H1 (cell line): ENCODE data around the gene CCDC28A. TPM values are rescaled to one million over a fixed set of nuclear protein-coding genes. Genes with fewer than 3 reads are reported as not detected.

Experiments
- CTCF ChIA-PET: fragments of 300-600 bp; sonication (Branson Sonifier 250); formaldehyde crosslinking; loops from one replicate; lab custom pipeline; 2021; ENCODE audit not compliant: partially characterized antibody; lab: Charles Lee
- POLR2A ChIA-PET: fragments of 300-600 bp; sonication (Branson Sonifier 250); formaldehyde crosslinking; loops from one replicate; lab custom pipeline; 2021; ENCODE audit warnings: inconsistent platforms; ENCODE audit not compliant: partially characterized antibody; lab: Charles Lee
- DNase-seq, 2 experiments: peaks; one replicate each; pipeline versions ENCODE4 v3.0.0 to v3.0.0-alpha.2; 2010 to 2022; ENCODE audit warnings: low spot score in 2 of 2, low read depth in 1 of 2, mixed read lengths in 1 of 2
- FAIRE-seq: peaks from 2 replicates; lab custom pipeline; 2011; peaks lifted over from hg19 to GRCh38; lab: Jason Lieb, UNC
- H2AFZ ChIP-seq: 2 replicates; pipeline ENCODE4 v1.8.1; 2012; ENCODE audit warnings: low read length, inconsistent platforms
- H2AK5ac ChIP-seq: 2 replicates; pipeline ENCODE4 v1.6.1; 2013; ENCODE audit warnings: low read depth, low read length
- H2BK120ac ChIP-seq: replicated peaks from 2 replicates; pipeline ENCODE3; 2013; ENCODE audit warnings: low read depth, low read length, inconsistent platforms
- H2BK12ac ChIP-seq: 2 replicates; pipeline ENCODE4 v1.6.1; 2013; ENCODE audit warnings: low read depth, low read length
- H2BK15ac ChIP-seq: 2 replicates; pipeline ENCODE4 v1.6.1; 2013; ENCODE audit warnings: low read length
- H2BK20ac ChIP-seq: 2 replicates; pipeline ENCODE4 v1.6.1; 2013; ENCODE audit warnings: low read length
- H2BK5ac ChIP-seq: 2 replicates; pipeline ENCODE4 v1.6.1; 2013; ENCODE audit warnings: low read depth, low read length
- H3K14ac ChIP-seq: 2 replicates; pipeline ENCODE4 v1.6.1; 2013; ENCODE audit warnings: inconsistent platforms; ENCODE audit not compliant: insufficient read length
- H3K18ac ChIP-seq: 2 replicates; pipeline ENCODE4 v1.6.1; 2013; ENCODE audit warnings: low read length; ENCODE audit errors: extremely low read depth
- H3K23ac ChIP-seq: 2 replicates; pipeline ENCODE4 v1.6.1; 2013; ENCODE audit warnings: inconsistent platforms; ENCODE audit not compliant: insufficient read length
- H3K23me2 ChIP-seq: 2 replicates; pipeline ENCODE4 v1.6.1; 2013; ENCODE audit warnings: low read depth, low read length
- H3K27ac ChIP-seq: 2 replicates; pipeline ENCODE4 v1.6.1; 2011; ENCODE audit warnings: low read depth, low read length, inconsistent platforms
- H3K27me3 ChIP-seq, 4 experiments: replicated peaks in 1 of 4; 1 replicate in 1 of 4; 2 replicates in 3 of 4; pipeline versions ENCODE4 v1.6.1 to v1.8.1; 2011 to 2013; ENCODE audit warnings: low read length in 3 of 4, mild to moderate bottlenecking in 3 of 4, inconsistent platforms in 2 of 4, mixed read lengths in 2 of 4, moderate library complexity in 1 of 4; ENCODE audit not compliant: control insufficient read depth in 3 of 4, insufficient read depth in 3 of 4; ENCODE audit errors: extremely low read depth in 1 of 4
- H3K36me3 ChIP-seq, 4 experiments: 2 replicates each; pipeline versions ENCODE4 v1.6.1 to v1.8.1; 2011 to 2013; ENCODE audit warnings: mild to moderate bottlenecking in 4 of 4, low read length in 3 of 4, moderate library complexity in 2 of 4, control low read depth in 1 of 4, inconsistent platforms in 1 of 4; ENCODE audit not compliant: insufficient read depth in 4 of 4, control insufficient read depth in 2 of 4
- H3K4ac ChIP-seq: replicated peaks from 2 replicates; pipeline ENCODE3; 2013; ENCODE audit warnings: low read length, low read depth, mixed read lengths, inconsistent platforms; ENCODE audit not compliant: insufficient read length
- H3K4me1 ChIP-seq, 4 experiments: replicated peaks in 1 of 4; 1 replicate in 1 of 4; 2 replicates in 3 of 4; pipeline versions ENCODE4 v1.6.1 to v1.8.1; 2011 to 2013; ENCODE audit warnings: low read length in 3 of 4, inconsistent platforms in 2 of 4, mixed read lengths in 1 of 4; ENCODE audit not compliant: insufficient read depth in 4 of 4, control insufficient read depth in 3 of 4
- H3K4me2 ChIP-seq, 2 experiments: 2 replicates each; pipeline versions ENCODE4 v1.6.1 to v1.8.1; 2011 to 2013; ENCODE audit warnings: low read depth in 2 of 2, low read length in 2 of 2, control low read depth in 1 of 2, inconsistent platforms in 1 of 2, mild to moderate bottlenecking in 1 of 2; ENCODE audit not compliant: insufficient read depth in 1 of 2
- H3K4me3 ChIP-seq, 4 experiments: fragments of 200-600, 300-600 bp in 1 of 4; sonication (generic), shearing (Covaris generic), sonication (Bioruptor Twin) in 1 of 4; 2 replicates each; pipeline versions ENCODE4 v1.5.1 to v1.8.1; 2011 to 2016; ENCODE audit warnings: low read length in 4 of 4, low read depth in 3 of 4, control low read depth in 2 of 4, inconsistent platforms in 2 of 4, mild to moderate bottlenecking in 2 of 4, mixed read lengths in 1 of 4, moderate library complexity in 1 of 4; ENCODE audit not compliant: insufficient read depth in 2 of 4; ENCODE audit errors: extremely low read depth in 1 of 4
- H3K56ac ChIP-seq: replicated peaks from 2 replicates; pipeline ENCODE3; 2013; ENCODE audit warnings: low read depth, mild to moderate bottlenecking, mixed read lengths, low read length, inconsistent platforms; ENCODE audit not compliant: insufficient read length
- H3K79me1 ChIP-seq: 2 replicates; pipeline ENCODE4 v1.6.1; 2013; ENCODE audit warnings: low read depth, low read length, control low read depth
- H3K79me2 ChIP-seq, 2 experiments: 2 replicates each; pipeline versions ENCODE4 v1.6.1 to v1.8.1; 2012 to 2013; ENCODE audit warnings: low read length in 2 of 2, mild to moderate bottlenecking in 2 of 2, inconsistent platforms in 1 of 2; ENCODE audit not compliant: insufficient read depth in 2 of 2, control insufficient read depth in 1 of 2
- H3K9ac ChIP-seq, 4 experiments: replicated peaks in 1 of 4; 1 replicate in 1 of 4; 2 replicates in 3 of 4; pipeline versions ENCODE4 v1.6.1 to v1.8.1; 2011 to 2013; ENCODE audit warnings: low read depth in 3 of 4, low read length in 3 of 4, control low read depth in 2 of 4, mild to moderate bottlenecking in 2 of 4, moderate library complexity in 2 of 4, inconsistent platforms in 1 of 4; ENCODE audit errors: extremely low read depth in 1 of 4
- H3K9me3 ChIP-seq, 2 experiments: 2 replicates each; pipeline versions ENCODE4 v1.6.1 to v1.8.1; 2012 to 2013; ENCODE audit warnings: mild to moderate bottlenecking in 2 of 2, moderate library complexity in 2 of 2, control low read depth in 1 of 2, inconsistent platforms in 1 of 2, low read depth in 1 of 2, low read length in 1 of 2, mixed read lengths in 1 of 2; ENCODE audit not compliant: insufficient read depth in 2 of 2
- H4K20me1 ChIP-seq, 2 experiments: replicated peaks in 1 of 2; 2 replicates each; pipeline versions ENCODE3 to v1.8.1; 2011 to 2013; ENCODE audit warnings: inconsistent platforms in 2 of 2, low read length in 2 of 2, mild to moderate bottlenecking in 1 of 2; ENCODE audit not compliant: insufficient read depth in 2 of 2, control insufficient read depth in 1 of 2
- H4K5ac ChIP-seq: 2 replicates; pipeline ENCODE4 v1.6.1; 2013; ENCODE audit warnings: low read length, low read depth, mixed read lengths, inconsistent platforms; ENCODE audit not compliant: insufficient read length
- H4K8ac ChIP-seq: 2 replicates; pipeline ENCODE4 v1.8.0; 2013; ENCODE audit warnings: mild to moderate bottlenecking, moderate library complexity, low read length, inconsistent platforms; ENCODE audit not compliant: insufficient read depth; ENCODE audit errors: extremely low read depth
- H4K91ac ChIP-seq: replicated peaks from 2 replicates; pipeline ENCODE3; 2013; ENCODE audit warnings: low read length, mixed read lengths, inconsistent platforms; ENCODE audit not compliant: insufficient read length
- BACH1 ChIP-seq: IDR thresholded peaks from 2 replicates; pipeline ENCODE4 v1.6.1; 2012; ENCODE audit warnings: low read length, improper control_type of control experiment
- CTBP2 ChIP-seq: IDR thresholded peaks from 2 replicates; pipeline ENCODE4 v1.7.0; 2011; ENCODE audit warnings: borderline replicate concordance, mild to moderate bottlenecking, moderate library complexity, mixed read lengths, low read length; ENCODE audit not compliant: insufficient read depth, insufficient read length
- E2F6 ChIP-seq: IDR thresholded peaks from 2 replicates; pipeline ENCODE4 v1.6.1; 2012; ENCODE audit warnings: inconsistent platforms
- MAFK ChIP-seq: IDR thresholded peaks from 2 replicates; pipeline ENCODE4 v1.6.1; 2012; ENCODE audit warnings: low read depth, mild to moderate bottlenecking, improper control_type of control experiment, low read length
- MAX ChIP-seq: IDR thresholded peaks from 2 replicates; pipeline ENCODE4 v1.6.1; 2012; ENCODE audit warnings: inconsistent platforms
- POU5F1 ChIP-seq: IDR thresholded peaks from 2 replicates; pipeline ENCODE4 v1.6.1; 2011; ENCODE audit warnings: low read depth, mild to moderate bottlenecking, low read length, moderate library complexity
- SAP30 ChIP-seq: fragments of 300-600 bp; sonication (generic); IDR thresholded peaks from 2 replicates; pipeline ENCODE4 v1.7.1; 2012; ENCODE audit warnings: low read length, moderate library complexity, mild to moderate bottlenecking, inconsistent platforms; ENCODE audit not compliant: insufficient read depth, insufficient replicate concordance
- SUZ12 ChIP-seq: fragments of 200-600 bp; sonication (generic); IDR thresholded peaks from 2 replicates; pipeline ENCODE4 v1.6.1; 2012; ENCODE audit warnings: mild to moderate bottlenecking, inconsistent platforms, low read length, moderate library complexity, mixed read lengths
- TBP ChIP-seq: IDR thresholded peaks from 2 replicates; pipeline ENCODE4 v1.6.1; 2011; ENCODE audit warnings: low read depth, low read length, improper control_type of control experiment
- TEAD4 ChIP-seq: IDR thresholded peaks from 2 replicates; pipeline ENCODE4 v1.6.1; 2012; ENCODE audit warnings: low read depth, low read length, inconsistent platforms, mixed read lengths
- YY1 ChIP-seq: IDR thresholded peaks from 2 replicates; pipeline ENCODE4 v1.6.1; 2011; ENCODE audit warnings: low read depth, mild to moderate bottlenecking, low read length
- WGBS, 2 experiments: shearing (Covaris generic) in 1 of 2; methylation state at CpG; one replicate each; pipeline versions ENCODE4 v1.1.6 to v1.1.7; 2013 to 2015; ENCODE audit warnings: low lambda C conversion rate in 2 of 2, mixed read lengths in 2 of 2, inconsistent platforms in 1 of 2, low coverage in 1 of 2, missing lambda C conversion rate in 1 of 2; ENCODE audit not compliant: insufficient replicate concordance in 2 of 2, insufficient coverage in 1 of 2, insufficient read length in 1 of 2; ENCODE audit errors: extremely low coverage in 1 of 2, missing lambda C conversion rate in 1 of 2; 5-methylcytosine and 5-hydroxymethylcytosine counted together
- polyA plus RNA-seq, 7 experiments: library from polyadenylated mRNA; depleted of rRNA in 3 of 7; stranded (reverse) in 5 of 7; unstranded in 2 of 7; fragments of >200 nt in 5 of 7; fragments of 200-250 nt in 2 of 7; gene quantifications; 1 replicate in 5 of 7; 2 replicates in 1 of 7; 4 replicates in 1 of 7; pipeline versions ENCODE4 v1.2.1 to v1.2.3, GENCODE V29; 2011 to 2013; ENCODE audit warnings: missing spikeins in 2 of 7, mixed read lengths in 2 of 7
- total RNA-seq: library from RNA; stranded (reverse); fragmentation: NEBNext Ultra II Directional; extraction: Animal tissue kit (Norgen Biotek cat#: 25700); gene quantifications from 2 replicates; pipeline ENCODE4 v1.2.1, GENCODE V29; 2021

CCDC28A gene
- total and polyA plus RNA-seq, 2 of the 8 experiments (the other 6 are each of a cell fraction or from before 2014, with no cell fraction given), result 9.6 to 12.1 TPM

DNA sequence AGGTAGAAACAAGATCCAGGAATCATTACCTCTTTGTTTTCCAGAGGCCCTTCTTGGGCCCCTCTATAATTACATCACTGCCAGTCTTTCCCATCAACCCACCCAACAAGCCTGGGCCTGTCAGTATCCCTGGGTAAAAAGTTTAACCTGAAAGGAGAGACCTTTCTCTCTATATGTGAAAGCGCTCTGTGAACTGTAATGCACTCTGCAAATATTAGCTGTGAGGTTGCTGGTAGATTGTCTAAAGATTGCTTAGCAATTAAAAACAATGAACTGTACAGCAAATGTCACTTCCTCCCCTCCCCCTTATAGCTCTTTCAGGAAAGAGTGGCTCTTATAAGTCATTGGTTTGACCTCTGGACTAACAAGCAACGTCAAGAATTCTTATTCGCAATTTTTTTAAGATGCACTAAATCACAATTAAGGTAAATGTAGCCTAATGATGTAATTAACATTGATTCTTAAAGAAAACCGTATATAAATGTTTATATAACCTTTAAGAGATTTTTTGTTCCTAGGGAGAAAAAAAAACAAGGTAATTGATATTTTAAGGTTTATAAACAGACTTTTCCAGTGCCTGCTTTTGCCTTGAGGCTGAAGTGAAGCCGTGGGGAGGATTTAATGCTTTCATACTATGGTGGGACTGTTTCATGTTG lies 40.7 kb downstream of the CCDC28A start:
- no peaks in the 10 kb centered on the region for H3K36me3 ChIP-seq
- no peak overlapping the region for H3K14ac ChIP-seq
- no peak overlapping the region for H3K9ac ChIP-seq
- H3K79me2 ChIP-seq, result no peaks in the 10 kb centered on the region
- FAIRE-seq (no peak), DNase-seq (no peak)
- H3K27ac ChIP-seq, result no peak overlapping the region
- no peaks in the 10 kb centered on the region for H4K20me1 ChIP-seq
- no peak overlapping the region for H2BK20ac ChIP-seq
- H4K91ac ChIP-seq, result no peak overlapping the region
- peaks cover 0 to 6% (median 3%) of the 10 kb centered on the region in 4 experiments; a peak in 4 of 7 replicates for H3K4me1 ChIP-seq
- H3K23me2 ChIP-seq, result no peaks in the 10 kb centered on the region; the same call in 1 of the 2 replicates
- H3K23ac ChIP-seq, result no peak overlapping the region
- no peak overlapping the region for H2BK12ac ChIP-seq
- no peak overlapping the region for H3K56ac ChIP-seq
- H3K4me2 ChIP-seq, result no peak overlapping the region
- 83% methylated on average over 5 of the region's 5 CpGs; no CpG with 5 or more reads in 1 of the 2 experiments for WGBS, 2 experiments
- H2AK5ac ChIP-seq, result no peak overlapping the region
- no peak overlapping the region for H3K4ac ChIP-seq
- no peak overlapping the region for H3K4me3 ChIP-seq
- H3K27me3 ChIP-seq, result no peaks in the 10 kb centered on the region; a peak in 1 of 7 replicates
- H3K9me3 ChIP-seq, result no peaks in the 10 kb centered on the region
- no peaks in the 10 kb centered on the region for H3K79me1 ChIP-seq
- H2BK15ac ChIP-seq, result no peak overlapping the region
- CTCF ChIA-PET, result interaction anchor here (0.6 to 1.8 kb wide), 7 partner anchors 12 to 546 kb away, joined by 3 to 9 read pairs (median 3); partner anchors contain the start of gene ECT2L
- no peak overlapping the region for H4K5ac ChIP-seq
- no peak overlapping the region for H3K18ac ChIP-seq
- H2AFZ ChIP-seq, result no peak overlapping the region
- no peak overlapping the region for H2BK120ac ChIP-seq
- TF ChIP-seq POU5F1, result no peak
- no peak for TF ChIP-seq BACH1
- no peak for TF ChIP-seq CTBP2
- no peak for TF ChIP-seq SAP30
- TF ChIP-seq SUZ12, result no peak
- TF ChIP-seq MAFK, result no peak
- TF ChIP-seq YY1, result no peak
- TF ChIP-seq TBP, result no peak
- no peak for TF ChIP-seq E2F6
- no peak for TF ChIP-seq MAX
- no peak for TF ChIP-seq TEAD4
- POLR2A ChIA-PET, result no interaction called here
- no peak overlapping the region for H4K8ac ChIP-seq
- H2BK5ac ChIP-seq, result no peak overlapping the region
